BLaER1 treated with 17β-estradiol and CSF1 and Interleukin-3, amounts not matched to agents 10 nM and 100 nM (cell line): ENCODE measurements around the gene IMMP1L.

Experiments
- H3K27ac ChIP-seq, 11 experiments: shearing (Covaris generic); formaldehyde crosslinking; 2 replicates each; pipeline ENCODE4 v1.8.1; 2022
- H3K27me3 ChIP-seq, 11 experiments: shearing (Covaris generic); formaldehyde crosslinking; 2 replicates each; pipeline ENCODE4 v1.8.1; 2022
- H3K36me3 ChIP-seq, 11 experiments: shearing (Covaris generic); formaldehyde crosslinking; 2 replicates each; pipeline ENCODE4 v1.8.1; 2022
- H3K4me1 ChIP-seq, 10 experiments: shearing (Covaris generic); formaldehyde crosslinking; 2 replicates each; pipeline ENCODE4 v1.8.1; 2022
- H3K4me2 ChIP-seq, 11 experiments: shearing (Covaris generic); formaldehyde crosslinking; 2 replicates each; pipeline ENCODE4 v1.8.1; 2022
- H3K4me3 ChIP-seq, 10 experiments: shearing (Covaris generic); formaldehyde crosslinking; 2 replicates each; pipeline ENCODE4 v1.8.1; 2022
- H3K9ac ChIP-seq, 11 experiments: shearing (Covaris generic); formaldehyde crosslinking; 2 replicates each; pipeline ENCODE4 v1.8.1; 2022
- H3K9me3 ChIP-seq, 11 experiments: shearing (Covaris generic); formaldehyde crosslinking; replicated peaks in 1 of 11; 2 replicates each; pipeline ENCODE4 v1.8.1; 2022
- H4K20me1 ChIP-seq, 11 experiments: shearing (Covaris generic); formaldehyde crosslinking; 2 replicates each; pipeline ENCODE4 v1.8.1; 2022
- Cebpa-rat ChIP-seq, 11 experiments: shearing (Covaris generic); IDR thresholded peaks; 2 replicates each; pipeline ENCODE4 v1.8.1; 2022

IMMP1L gene, protein sequence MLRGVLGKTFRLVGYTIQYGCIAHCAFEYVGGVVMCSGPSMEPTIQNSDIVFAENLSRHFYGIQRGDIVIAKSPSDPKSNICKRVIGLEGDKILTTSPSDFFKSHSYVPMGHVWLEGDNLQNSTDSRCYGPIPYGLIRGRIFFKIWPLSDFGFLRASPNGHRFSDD

DNA sequence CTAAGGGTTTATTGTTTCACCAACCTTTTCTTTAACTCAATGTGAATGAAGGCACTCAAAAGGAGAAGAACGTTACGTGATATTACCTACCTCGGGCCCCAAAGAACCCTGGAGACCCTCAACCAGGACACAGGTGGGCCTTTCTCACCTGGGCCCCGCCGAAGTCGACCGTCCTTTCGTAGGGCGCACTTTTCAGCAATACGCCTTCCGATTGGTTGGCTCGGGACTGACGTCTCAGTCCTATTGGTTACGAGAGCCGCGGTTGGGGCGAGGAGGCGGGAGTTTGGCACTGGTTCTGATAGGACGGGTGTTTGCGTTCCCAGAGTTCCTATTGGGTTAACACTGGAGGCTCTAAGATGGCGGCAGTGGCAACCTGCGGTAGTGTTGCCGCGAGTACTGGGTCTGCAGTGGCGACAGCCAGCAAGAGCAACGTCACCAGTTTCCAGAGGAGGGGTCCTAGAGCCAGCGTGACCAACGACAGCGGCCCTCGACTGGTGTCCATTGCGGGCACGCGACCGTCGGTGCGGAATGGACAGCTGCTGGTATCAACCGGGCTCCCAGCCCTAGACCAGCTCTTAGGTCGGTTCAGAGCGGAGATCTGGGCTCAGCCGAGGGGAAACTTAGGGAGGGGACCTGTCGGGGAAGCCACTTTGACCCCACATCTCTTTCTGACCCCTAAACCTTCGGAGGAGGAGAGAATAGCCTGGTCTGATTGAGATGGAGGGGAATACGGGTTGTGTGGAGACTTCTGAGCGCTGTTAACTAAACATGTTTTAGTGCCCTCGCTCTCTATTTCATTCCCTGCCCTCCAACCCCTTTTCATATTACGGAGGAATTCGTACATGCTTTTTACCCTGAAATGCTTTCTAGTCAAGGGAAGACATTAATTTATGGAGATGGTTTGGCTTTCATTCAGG, at the start of gene IMMP1L, which contains the start of gene ELP4:
Gene IMMP1L (minus strand): TSS at position 194 of the 917 bp plus-strand sequence. CDS start 46,346 bp downstream, outside the sequence.
Gene ELP4 (plus strand): TSS at position 339 of the 917 bp plus-strand sequence. CDS start 18 bp downstream, at position 357.
- peak within 1 kb of the TSS; percentile 82 to 98 (median 86) for H3K4me3 ChIP-seq
- peak within 1 kb of the TSS; percentile 83 to 88 (median 86) for H3K9ac ChIP-seq
- no peaks in the 10 kb centered on the region for H3K9me3 ChIP-seq
- H3K4me1 ChIP-seq = peaks cover 9 to 30% (median 25%) of the 10 kb centered on the region in 10 experiments; a peak in 19 of 20 replicates
- peaks cover 0 to 7% (median 0%) of the 10 kb centered on the region in 11 experiments; a peak in 3 of 22 replicates for H4K20me1 ChIP-seq
- H3K36me3 ChIP-seq = peaks cover 4 to 24% (median 8%) of the 10 kb centered on the region in 11 experiments; a peak in 17 of 22 replicates
- no peaks in the 10 kb centered on the region for H3K27me3 ChIP-seq
- peak within 1 kb of the TSS; percentile 74 to 94 (median 81) for H3K4me2 ChIP-seq
- H3K27ac ChIP-seq = peak within 1 kb of the TSS; percentile 68 to 89 (median 80)
- no peak for TF ChIP-seq Cebpa-rat (IDR thresholded peaks at IDR 0.05)

DNA sequence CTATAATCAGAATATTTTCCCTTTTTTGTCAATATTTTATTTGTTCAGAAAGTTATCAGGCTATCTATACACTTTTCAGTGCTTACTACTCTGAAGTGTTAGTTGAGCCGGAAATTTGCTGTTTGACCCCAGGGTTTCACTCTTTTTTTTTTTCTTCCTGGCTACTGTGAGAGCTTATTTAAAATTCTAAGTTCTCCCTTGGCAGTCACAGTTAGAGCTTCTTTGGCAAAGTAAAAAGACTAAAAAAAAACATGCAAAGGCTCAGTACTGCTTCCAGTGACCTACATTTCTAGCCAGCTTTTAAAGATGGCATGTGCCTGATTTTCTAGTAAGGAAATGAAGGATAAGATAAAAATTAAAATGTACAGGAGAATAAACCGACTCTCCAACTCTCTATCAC, 48.6 kb upstream of the IMMP1L start:
- H3K9me3 ChIP-seq = no peaks in the 10 kb centered on the region
- H4K20me1 ChIP-seq = no peaks in the 10 kb centered on the region
- H3K4me1 ChIP-seq = peaks cover 0 to 10% (median 0%) of the 10 kb centered on the region in 10 experiments; a peak in 2 of 20 replicates
- TF ChIP-seq Cebpa-rat (IDR thresholded peaks at IDR 0.05) = no peak
- H3K36me3 ChIP-seq = peaks cover 0 to 10% (median 0%) of the 10 kb centered on the region in 11 experiments; a peak in 3 of 22 replicates
- H3K27me3 ChIP-seq = no peaks in the 10 kb centered on the region
- no peak overlapping the region for H3K4me3 ChIP-seq
- H3K4me2 ChIP-seq = peak overlapping the region in 2 of 11 experiments; percentile 10 to 19; a peak in 1 of 22 replicates
- no peak overlapping the region for H3K27ac ChIP-seq
- H3K9ac ChIP-seq = no peak overlapping the region

DNA sequence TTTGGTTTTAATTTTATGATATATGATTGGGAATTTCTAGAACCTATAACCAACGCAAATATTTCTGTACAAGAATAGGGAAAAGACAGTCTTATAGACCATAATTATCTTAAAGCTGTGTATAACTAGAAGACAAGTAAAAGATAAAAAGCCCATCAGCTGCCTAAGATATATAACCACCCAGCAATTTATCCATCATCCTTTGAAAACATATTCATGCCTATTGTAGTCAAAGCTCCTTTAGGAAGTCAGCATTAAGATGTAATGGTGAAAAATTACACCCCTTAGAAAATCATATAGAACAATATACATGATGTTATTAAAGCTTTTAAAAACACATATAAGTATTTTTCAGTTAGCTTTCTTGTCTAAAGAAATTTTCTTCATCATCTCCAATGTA, 46.5 kb upstream of the IMMP1L start:
- H3K36me3 ChIP-seq = peaks cover 0 to 10% (median 0%) of the 10 kb centered on the region in 11 experiments; a peak in 4 of 22 replicates
- no peaks in the 10 kb centered on the region for H3K9me3 ChIP-seq
- peaks cover 0 to 10% (median 0%) of the 10 kb centered on the region in 10 experiments; a peak in 2 of 20 replicates for H3K4me1 ChIP-seq
- TF ChIP-seq Cebpa-rat (IDR thresholded peaks at IDR 0.05) = no peak
- no peak overlapping the region for H3K4me3 ChIP-seq
- no peak overlapping the region for H3K27ac ChIP-seq
- H3K9ac ChIP-seq = no peak overlapping the region
- no peak overlapping the region for H3K4me2 ChIP-seq
- H4K20me1 ChIP-seq = no peaks in the 10 kb centered on the region
- H3K27me3 ChIP-seq = no peaks in the 10 kb centered on the region

DNA sequence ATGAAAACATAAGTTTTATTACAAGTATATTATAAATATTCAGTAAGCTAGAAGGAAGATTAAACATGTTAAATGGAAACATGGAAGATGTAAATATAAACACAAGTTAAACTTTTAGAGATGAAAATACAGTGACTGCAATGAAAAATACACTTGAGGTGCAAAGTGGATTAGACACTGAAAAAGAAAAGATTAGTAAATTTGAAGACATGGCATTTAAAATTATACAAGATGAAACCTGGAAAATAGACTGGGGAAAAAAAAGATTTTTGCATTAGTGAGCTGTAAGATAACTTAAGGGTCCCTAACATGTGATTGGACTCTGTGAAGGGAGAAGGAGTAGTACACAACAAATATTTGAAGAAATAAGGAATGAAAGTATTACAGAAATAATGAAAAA, 33.4 kb upstream of the IMMP1L start:
- Histone ChIP-seq H3K27ac (no peak overlapping the region), H3K4me2 (no peak overlapping the region), H4K20me1 (no peaks in the 10 kb centered on the region), H3K36me3 (peaks cover 30 to 46% (median 36%) of the 10 kb centered on the region in 11 experiments), H3K9ac (no peak overlapping the region), H3K4me3 (no peak overlapping the region), H3K27me3 (no peaks in the 10 kb centered on the region), H3K9me3 (peaks cover 18 to 22% (median 20%) of the 10 kb centered on the region in 11 experiments), H3K4me1 (no peaks in the 10 kb centered on the region)
- TF ChIP-seq Cebpa-rat (IDR thresholded peaks at IDR 0.05) = no peak

DNA sequence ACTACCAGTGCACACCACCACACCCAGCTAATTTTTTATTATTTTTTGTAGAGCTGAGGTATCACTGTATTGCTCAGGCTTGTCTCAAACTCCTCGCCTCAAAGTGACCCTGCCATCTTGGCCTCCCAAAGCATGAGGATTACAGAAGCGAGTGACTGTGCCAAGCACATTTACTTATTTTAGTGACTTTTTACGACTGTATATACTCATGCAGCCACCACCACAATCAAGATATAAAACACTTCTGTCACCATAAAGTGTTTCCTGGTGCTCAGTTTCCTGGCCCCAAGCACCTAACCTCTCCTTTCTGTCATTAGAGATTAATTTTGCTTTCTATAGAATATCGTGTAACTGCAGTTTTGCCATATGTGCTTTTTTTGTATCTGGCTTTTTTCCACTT, 26.1 kb upstream of the IMMP1L start:
- Histone ChIP-seq H3K4me3 (no peak overlapping the region), H3K4me1 (no peaks in the 10 kb centered on the region), H4K20me1 (no peaks in the 10 kb centered on the region; a peak in 1 of 22 replicates), H3K9ac (no peak overlapping the region), H3K9me3 (peaks cover 0 to 6% (median 0%) of the 10 kb centered on the region in 11 experiments; a peak in 2 of 22 replicates), H3K36me3 (peaks cover 0 to 26% (median 11%) of the 10 kb centered on the region in 11 experiments; a peak in 11 of 22 replicates), H3K27ac (no peak overlapping the region), H3K4me2 (no peak overlapping the region), H3K27me3 (no peaks in the 10 kb centered on the region)
- no peak for TF ChIP-seq Cebpa-rat (IDR thresholded peaks at IDR 0.05)

DNA sequence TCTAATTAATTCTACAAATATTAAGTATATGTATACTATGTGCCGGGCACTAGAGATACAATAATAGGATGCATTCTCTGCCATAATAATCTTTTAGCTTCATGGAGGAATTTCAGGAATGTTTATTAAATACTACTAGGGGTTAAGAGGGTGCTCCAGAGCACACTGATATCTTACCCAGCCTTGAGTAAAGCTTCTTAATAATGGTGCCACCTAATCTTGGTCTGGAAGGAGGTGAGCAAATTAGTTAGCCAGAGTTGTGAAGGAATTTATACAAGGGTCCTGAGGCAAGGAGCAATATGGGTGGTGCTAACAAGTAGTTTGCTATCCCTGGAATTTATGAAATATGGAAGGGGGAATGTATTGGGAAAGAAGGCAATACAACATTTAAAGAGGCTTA, 21.9 kb upstream of the IMMP1L start:
- Histone ChIP-seq H3K27me3 (no peaks in the 10 kb centered on the region), H3K4me2 (no peak overlapping the region)
- no peak for TF ChIP-seq Cebpa-rat (IDR thresholded peaks at IDR 0.05)

DNA sequence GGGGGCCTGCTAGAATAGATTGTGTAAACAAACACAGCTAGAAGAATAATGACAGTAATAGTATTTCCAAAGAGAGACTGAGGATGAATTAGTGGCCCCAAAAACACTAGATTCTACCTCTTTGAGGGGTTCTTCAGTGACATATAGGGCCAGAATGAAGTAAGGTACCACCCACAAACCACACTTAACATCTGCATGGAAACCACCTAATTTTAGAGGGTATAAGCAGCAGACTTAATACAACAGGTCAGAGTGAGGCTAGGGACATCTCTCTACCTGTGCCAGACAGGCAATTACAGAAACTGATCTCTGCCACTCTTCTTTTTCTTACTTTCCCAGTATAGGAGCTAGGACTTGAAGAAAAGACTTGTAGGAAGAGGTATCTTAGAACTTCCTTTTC, 20.3 kb upstream of the IMMP1L start:
- H3K9me3 ChIP-seq = peaks cover 0 to 6% (median 0%) of the 10 kb centered on the region in 11 experiments; a peak in 2 of 22 replicates
- TF ChIP-seq Cebpa-rat (IDR thresholded peaks at IDR 0.05) = no peak
- H3K4me1 ChIP-seq = no peaks in the 10 kb centered on the region
- H3K4me2 ChIP-seq = no peak overlapping the region
- no peak overlapping the region for H3K27ac ChIP-seq
- H3K36me3 ChIP-seq = peaks cover 0 to 18% (median 0%) of the 10 kb centered on the region in 11 experiments; a peak in 3 of 22 replicates
- H4K20me1 ChIP-seq = no peaks in the 10 kb centered on the region
- no peak overlapping the region for H3K4me3 ChIP-seq
- no peak overlapping the region for H3K9ac ChIP-seq
- H3K27me3 ChIP-seq = no peaks in the 10 kb centered on the region

More for the DNA sequence above, 21.9 kb upstream of the IMMP1L start:
- Histone ChIP-seq H3K4me1 (no peaks in the 10 kb centered on the region), H4K20me1 (no peaks in the 10 kb centered on the region), H3K9ac (no peak overlapping the region), H3K9me3 (peaks cover 0 to 6% (median 0%) of the 10 kb centered on the region in 11 experiments; a peak in 2 of 22 replicates), H3K36me3 (peaks cover 0 to 17% (median 1%) of the 10 kb centered on the region in 11 experiments; a peak in 4 of 22 replicates), H3K4me3 (no peak overlapping the region), H3K27ac (no peak overlapping the region)

DNA sequence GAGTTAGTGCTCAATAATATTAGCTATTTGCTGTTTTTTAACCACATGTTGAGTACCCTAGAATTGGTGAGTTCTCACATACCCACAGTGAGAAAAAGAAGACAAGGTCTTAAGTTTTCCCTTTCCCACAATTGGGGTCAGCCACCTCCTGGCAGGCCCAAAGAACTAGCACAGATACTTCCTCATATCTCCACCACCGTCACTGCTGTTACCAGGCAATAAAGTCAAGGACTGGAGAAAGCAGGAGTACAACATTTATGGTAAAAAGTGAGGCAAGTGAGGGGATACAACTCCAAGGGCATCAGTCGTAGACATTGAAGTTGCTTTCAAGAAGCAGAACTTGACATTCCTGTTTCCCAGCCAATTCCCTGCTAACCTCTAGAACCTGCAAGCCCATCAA, 19.8 kb upstream of the IMMP1L start:
- peaks cover 0 to 23% (median 3%) of the 10 kb centered on the region in 11 experiments; a peak in 10 of 22 replicates for H3K36me3 ChIP-seq
- H3K9me3 ChIP-seq = peaks cover 0 to 7% (median 0%) of the 10 kb centered on the region in 11 experiments; a peak in 2 of 22 replicates
- no peaks in the 10 kb centered on the region for H3K27me3 ChIP-seq
- no peak overlapping the region for H3K9ac ChIP-seq
- H3K4me3 ChIP-seq = no peak overlapping the region
- H3K4me2 ChIP-seq = no peak overlapping the region
- H4K20me1 ChIP-seq = no peaks in the 10 kb centered on the region
- H3K4me1 ChIP-seq = no peaks in the 10 kb centered on the region
- no peak overlapping the region for H3K27ac ChIP-seq
- no peak for TF ChIP-seq Cebpa-rat (IDR thresholded peaks at IDR 0.05)
